ENCODE results near the gene ZNRF3. TPM values are rescaled to one million over a fixed set of nuclear protein-coding genes. Genes with fewer than 3 reads are reported as not detected.
A peak's percentile ranks its signal among the peaks of the same experiment; 100 is the strongest.
"Not testable (repeated sequence)": the region's sequence is repeated elsewhere in the genome, so short reads cannot be mapped to it uniquely, and the experiment has no call there.

The ZNRF3 gene
- total and polyA plus RNA-seq, 7 donors: 2.2 to 8.5 (median 4.9) TPM

- Histone ChIP-seq H3K9me3 (no peaks in the 10 kb centered on the region), H3K36me3 (ENCODE audit: insufficient read depth in 1 of 2, low read depth in 1 of 2) (no peaks in the 10 kb centered on the region), H3K27ac (no peak overlapping the region), H3K27me3 (ENCODE audit: insufficient read depth in 3 of 3, low read length in 2 of 3) (no peaks in the 10 kb centered on the region), H3K4me1 (no peaks in the 10 kb centered on the region), H3K4me3 (no peak overlapping the region)
- TF ChIP-seq, protein P1, sequence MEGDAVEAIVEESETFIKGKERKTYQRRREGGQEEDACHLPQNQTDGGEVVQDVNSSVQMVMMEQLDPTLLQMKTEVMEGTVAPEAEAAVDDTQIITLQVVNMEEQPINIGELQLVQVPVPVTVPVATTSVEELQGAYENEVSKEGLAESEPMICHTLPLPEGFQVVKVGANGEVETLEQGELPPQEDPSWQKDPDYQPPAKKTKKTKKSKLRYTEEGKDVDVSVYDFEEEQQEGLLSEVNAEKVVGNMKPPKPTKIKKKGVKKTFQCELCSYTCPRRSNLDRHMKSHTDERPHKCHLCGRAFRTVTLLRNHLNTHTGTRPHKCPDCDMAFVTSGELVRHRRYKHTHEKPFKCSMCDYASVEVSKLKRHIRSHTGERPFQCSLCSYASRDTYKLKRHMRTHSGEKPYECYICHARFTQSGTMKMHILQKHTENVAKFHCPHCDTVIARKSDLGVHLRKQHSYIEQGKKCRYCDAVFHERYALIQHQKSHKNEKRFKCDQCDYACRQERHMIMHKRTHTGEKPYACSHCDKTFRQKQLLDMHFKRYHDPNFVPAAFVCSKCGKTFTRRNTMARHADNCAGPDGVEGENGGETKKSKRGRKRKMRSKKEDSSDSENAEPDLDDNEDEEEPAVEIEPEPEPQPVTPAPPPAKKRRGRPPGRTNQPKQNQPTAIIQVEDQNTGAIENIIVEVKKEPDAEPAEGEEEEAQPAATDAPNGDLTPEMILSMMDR (IDR thresholded peaks at IDR 0.05): no peak
- 88 to 94% (median 90%) methylated on average over 5 of the region's 5 CpGs for WGBS, 3 donors
- intact Hi-C loops (cut with DNase I): no loop called here
- ATAC-seq (no peak), DNase-seq (no peak)
Measured at GRCh38 chr22:28841111-28841510, 42.3 kb upstream of the ZNRF3 start.

DNA sequence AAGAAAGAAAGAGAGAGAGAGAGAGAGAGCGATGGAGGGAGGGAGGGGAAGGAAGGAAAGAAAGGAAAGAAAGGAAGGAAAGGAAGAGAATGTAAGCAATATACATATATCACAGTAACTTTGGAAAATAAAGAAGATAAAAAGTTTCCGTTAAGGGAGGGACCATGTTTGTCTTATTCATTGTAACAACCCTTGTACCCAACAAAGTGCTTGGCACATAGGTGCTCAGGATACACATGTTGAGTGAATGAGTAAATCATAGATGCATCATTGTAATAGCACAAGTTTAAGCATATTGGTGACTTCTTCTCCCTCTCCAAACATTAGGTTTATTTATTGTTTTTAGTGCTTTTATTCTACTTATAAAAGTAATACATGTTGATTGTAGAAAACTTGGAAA lies 39.7 kb upstream of the ZNRF3 start:
- ATAC-seq: no peak
- no peak for DNase-seq
- Histone ChIP-seq H3K9me3 (peaks cover 11% of the 10 kb centered on the region), H3K27me3 (ENCODE audit: insufficient read depth in 3 of 3, low read length in 2 of 3) (no peaks in the 10 kb centered on the region), H3K4me3 (no peak overlapping the region), H3K4me1 (no peaks in the 10 kb centered on the region), H3K36me3 (ENCODE audit: insufficient read depth in 1 of 2, low read depth in 1 of 2) (no peaks in the 10 kb centered on the region), H3K27ac (no peak overlapping the region)
- 87 to 92% (median 89%) methylated on average over 2 of the region's 2 CpGs for WGBS, 3 donors
- intact Hi-C loops (cut with DNase I): no loop called here
- TF ChIP-seq, protein P1 (IDR thresholded peaks at IDR 0.05): no peak

- intact Hi-C loops (cut with DNase I); H3K27me3 ChIP-seq (ENCODE audit: insufficient read depth in 3 of 3, low read length in 2 of 3); DNase-seq; H3K36me3 ChIP-seq (ENCODE audit: insufficient read depth in 1 of 2, low read depth in 1 of 2); H3K27ac ChIP-seq; H3K4me3 ChIP-seq; H3K4me1 ChIP-seq; ATAC-seq: not testable (repeated sequence)
- 79 to 89% (median 86%) methylated on average over 2 of the region's 2 CpGs for WGBS, 3 donors
- H3K9me3 ChIP-seq: peaks cover 11% of the 10 kb centered on the region
Measured at GRCh38 chr22:28844277-28844676, 39.1 kb upstream of the ZNRF3 start.

DNA sequence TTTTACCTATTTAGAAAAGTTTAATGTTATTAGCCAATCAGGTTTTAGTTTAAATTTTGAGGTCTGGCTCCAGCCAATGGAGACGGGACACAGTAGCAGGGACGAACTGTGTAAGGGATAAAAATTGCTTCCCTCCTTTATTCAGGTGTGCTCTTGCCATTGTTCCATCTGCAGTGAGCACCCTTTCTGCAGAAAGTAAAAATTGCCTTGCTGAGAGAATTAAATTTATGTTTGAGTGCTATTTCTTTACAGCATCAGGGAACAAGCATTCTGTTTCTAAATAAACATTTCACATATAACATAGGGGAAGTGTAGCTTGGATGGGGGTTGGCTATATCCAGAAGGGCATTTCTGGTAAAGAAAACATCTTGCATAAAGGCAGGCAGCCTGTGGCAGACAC lies 36.4 kb upstream of the ZNRF3 start:
- ATAC-seq: no peak
- H3K4me1 ChIP-seq: no peaks in the 10 kb centered on the region

GRCh38 chr22:28855355-28856094 lies 27.8 kb upstream of the ZNRF3 start:
- intact Hi-C loops (cut with DNase I): loop anchor here (1.0 to 10.0 kb wide), 5 partner anchors 185 to 392 kb away; no protein-coding TSS in a partner anchor
- Histone ChIP-seq H3K27me3 (ENCODE audit: insufficient read depth in 3 of 3, low read length in 2 of 3) (no peaks in the 10 kb centered on the region), H3K4me3 (no peak overlapping the region), H3K36me3 (ENCODE audit: insufficient read depth in 1 of 2, low read depth in 1 of 2) (no peaks in the 10 kb centered on the region), H3K9me3 (no peaks in the 10 kb centered on the region), H3K27ac (no peak overlapping the region), H3K4me1 (peaks cover 15% of the 10 kb centered on the region)
- TF ChIP-seq, protein P1 (IDR thresholded peaks at IDR 0.05): peak; percentile 93
- peak; percentile 69 to 83 (median 80) for ATAC-seq
- WGBS, 3 donors: 21 to 26% (median 21%) methylated on average over 6 of the region's 6 CpGs
- no peak for DNase-seq

More for the DNA sequence above, 36.4 kb upstream of the ZNRF3 start:
- intact Hi-C loops (cut with DNase I): no loop called here
- TF ChIP-seq, protein P1 (IDR thresholded peaks at IDR 0.05): no peak
- no peaks in the 10 kb centered on the region for H3K27me3 ChIP-seq (ENCODE audit: insufficient read depth in 3 of 3, low read length in 2 of 3)
- WGBS, 3 donors: 89 to 94% (median 92%) methylated on average over 2 of the region's 2 CpGs
- H3K9me3 ChIP-seq: peaks cover 11% of the 10 kb centered on the region
- H3K36me3 ChIP-seq (ENCODE audit: insufficient read depth in 1 of 2, low read depth in 1 of 2): no peaks in the 10 kb centered on the region
- no peak for DNase-seq
- no peak overlapping the region for H3K27ac ChIP-seq
- no peak overlapping the region for H3K4me3 ChIP-seq
